ENCODE results near the gene ADCY10.
A peak's percentile ranks its signal among the peaks of the same experiment; 100 is the strongest.

ADCY10 gene

GRCh38 chr1:167795810-167796740, 117.9 kb downstream of the ADCY10 start:
- Histone ChIP-seq H3K4me3 (ENCODE audit: low read length) (no peak overlapping the region), H3K79me2 (ENCODE audit: control insufficient read depth, insufficient read depth, low read length) (no peaks in the 10 kb centered on the region), H2BK15ac (replicated peaks; ENCODE audit: low read depth) (no peak overlapping the region), H3K27ac (ENCODE audit: low read depth, low read length) (peak overlapping the region; percentile 70), H3K79me1 (ENCODE audit: low read length) (peaks cover 4% of the 10 kb centered on the region), H3K56ac (ENCODE audit: low read length) (peak overlapping the region; percentile 46), H3K4me2 (ENCODE audit: low read length) (no peak overlapping the region), H3K27me3 (ENCODE audit: insufficient read depth, low read length, poor library complexity) (no peaks in the 10 kb centered on the region), H4K8ac (ENCODE audit: low read depth, low read length) (no peak overlapping the region), H2BK5ac (ENCODE audit: low read length) (no peak overlapping the region), H2BK120ac (ENCODE audit: low read depth, low read length) (no peak overlapping the region), H4K5ac (ENCODE audit: low read length) (no peak overlapping the region), H3K18ac (ENCODE audit: low read length) (no peak overlapping the region), H3K4ac (ENCODE audit: low read depth, low read length) (no peak overlapping the region), H3K23ac (ENCODE audit: low read length) (peak overlapping the region; percentile 15), H3K36me3 (ENCODE audit: control insufficient read depth, insufficient read depth, low read length) (peaks cover 1% of the 10 kb centered on the region), H3K9ac (ENCODE audit: low read length) (peak overlapping the region; percentile 16), H3K4me1 (ENCODE audit: control insufficient read depth, low read depth, low read length) (peaks cover 8% of the 10 kb centered on the region), H2AK5ac (ENCODE audit: low read length) (no peak overlapping the region)
- peak; percentile 81 for DNase-seq
- no CpG with 5 or more reads among the region's 10 CpGs for WGBS (ENCODE audit: extremely low coverage, insufficient coverage, low lambda C conversion rate)

- Histone ChIP-seq H2AK5ac (ENCODE audit: low read length) (no peak overlapping the region), H3K9ac (ENCODE audit: low read length) (no peak overlapping the region), H3K4me3 (ENCODE audit: low read length) (no peak overlapping the region), H4K5ac (ENCODE audit: low read length) (no peak overlapping the region), H3K18ac (ENCODE audit: low read length) (no peak overlapping the region), H3K79me2 (ENCODE audit: control insufficient read depth, insufficient read depth, low read length) (no peaks in the 10 kb centered on the region), H2BK120ac (ENCODE audit: low read depth, low read length) (no peak overlapping the region), H3K23ac (ENCODE audit: low read length) (no peak overlapping the region), H3K4ac (ENCODE audit: low read depth, low read length) (no peak overlapping the region), H3K36me3 (ENCODE audit: control insufficient read depth, insufficient read depth, low read length) (peaks cover 9% of the 10 kb centered on the region), H3K56ac (ENCODE audit: low read length) (no peak overlapping the region), H3K4me2 (ENCODE audit: low read length) (no peak overlapping the region), H2BK5ac (ENCODE audit: low read length) (no peak overlapping the region), H2BK15ac (replicated peaks; ENCODE audit: low read depth) (no peak overlapping the region), H3K27ac (ENCODE audit: low read depth, low read length) (no peak overlapping the region), H4K8ac (ENCODE audit: low read depth, low read length) (no peak overlapping the region), H3K4me1 (ENCODE audit: control insufficient read depth, low read depth, low read length) (peaks cover 9% of the 10 kb centered on the region), H3K79me1 (ENCODE audit: low read length) (peaks cover 8% of the 10 kb centered on the region), H3K27me3 (ENCODE audit: insufficient read depth, low read length, poor library complexity) (no peaks in the 10 kb centered on the region)
- DNase-seq, result no peak
- no CpG with 5 or more reads among the region's 1 CpG for WGBS (ENCODE audit: extremely low coverage, insufficient coverage, low lambda C conversion rate)
These were observed 119.9 kb downstream of the ADCY10 start for GRCh38 chr1:167794043-167794442.

- no peak overlapping the region for H3K56ac ChIP-seq (ENCODE audit: low read length)
- no peak overlapping the region for H3K27ac ChIP-seq (ENCODE audit: low read depth, low read length)
- WGBS (ENCODE audit: extremely low coverage, insufficient coverage, low lambda C conversion rate), result no CpG with 5 or more reads among the region's 4 CpGs
These were observed 121.8 kb downstream of the ADCY10 start for GRCh38 chr1:167792188-167792565.

GRCh38 chr1:167791281-167792187, 122.4 kb downstream of the ADCY10 start:
- Histone ChIP-seq H3K79me1 (ENCODE audit: low read length) (peaks cover 8% of the 10 kb centered on the region), H3K23ac (ENCODE audit: low read length) (no peak overlapping the region), H3K9ac (ENCODE audit: low read length) (no peak overlapping the region), H3K4me2 (ENCODE audit: low read length) (no peak overlapping the region), H2AK5ac (ENCODE audit: low read length) (no peak overlapping the region), H3K36me3 (ENCODE audit: control insufficient read depth, insufficient read depth, low read length) (peaks cover 9% of the 10 kb centered on the region), H3K27ac (ENCODE audit: low read depth, low read length) (no peak overlapping the region), H4K8ac (ENCODE audit: low read depth, low read length) (no peak overlapping the region), H3K27me3 (ENCODE audit: insufficient read depth, low read length, poor library complexity) (no peaks in the 10 kb centered on the region), H3K18ac (ENCODE audit: low read length) (no peak overlapping the region), H2BK15ac (replicated peaks; ENCODE audit: low read depth) (no peak overlapping the region), H3K79me2 (ENCODE audit: control insufficient read depth, insufficient read depth, low read length) (no peaks in the 10 kb centered on the region), H3K56ac (ENCODE audit: low read length) (no peak overlapping the region), H3K4me3 (ENCODE audit: low read length) (no peak overlapping the region), H3K4ac (ENCODE audit: low read depth, low read length) (no peak overlapping the region), H2BK120ac (ENCODE audit: low read depth, low read length) (no peak overlapping the region), H4K5ac (ENCODE audit: low read length) (no peak overlapping the region), H3K4me1 (ENCODE audit: control insufficient read depth, low read depth, low read length) (peaks cover 9% of the 10 kb centered on the region), H2BK5ac (ENCODE audit: low read length) (no peak overlapping the region)
- DNase-seq, result peak; percentile 79
- no CpG with 5 or more reads among the region's 5 CpGs for WGBS (ENCODE audit: extremely low coverage, insufficient coverage, low lambda C conversion rate)

More at GRCh38 chr1:167792188-167792565, 121.8 kb downstream of the ADCY10 start:
- Histone ChIP-seq H3K4me3 (ENCODE audit: low read length) (no peak overlapping the region), H3K36me3 (ENCODE audit: control insufficient read depth, insufficient read depth, low read length) (peaks cover 9% of the 10 kb centered on the region), H3K23ac (ENCODE audit: low read length) (no peak overlapping the region), H3K4me2 (ENCODE audit: low read length) (no peak overlapping the region), H3K79me1 (ENCODE audit: low read length) (peaks cover 8% of the 10 kb centered on the region), H2BK120ac (ENCODE audit: low read depth, low read length) (no peak overlapping the region), H4K5ac (ENCODE audit: low read length) (no peak overlapping the region), H4K8ac (ENCODE audit: low read depth, low read length) (no peak overlapping the region), H3K27me3 (ENCODE audit: insufficient read depth, low read length, poor library complexity) (no peaks in the 10 kb centered on the region), H3K4me1 (ENCODE audit: control insufficient read depth, low read depth, low read length) (peaks cover 9% of the 10 kb centered on the region), H2BK5ac (ENCODE audit: low read length) (no peak overlapping the region), H2BK15ac (replicated peaks; ENCODE audit: low read depth) (no peak overlapping the region), H3K79me2 (ENCODE audit: control insufficient read depth, insufficient read depth, low read length) (no peaks in the 10 kb centered on the region), H3K4ac (ENCODE audit: low read depth, low read length) (no peak overlapping the region), H3K9ac (ENCODE audit: low read length) (no peak overlapping the region), H3K18ac (ENCODE audit: low read length) (no peak overlapping the region), H2AK5ac (ENCODE audit: low read length) (no peak overlapping the region)
- DNase-seq, result no peak

GRCh38 chr1:167790117-167790516, 123.8 kb downstream of the ADCY10 start:
- H3K27me3 ChIP-seq (ENCODE audit: insufficient read depth, low read length, poor library complexity), result no peaks in the 10 kb centered on the region
- peaks cover 9% of the 10 kb centered on the region for H3K36me3 ChIP-seq (ENCODE audit: control insufficient read depth, insufficient read depth, low read length)
- no peak overlapping the region for H2BK5ac ChIP-seq (ENCODE audit: low read length)
- no peak overlapping the region for H3K4me3 ChIP-seq (ENCODE audit: low read length)
- H3K18ac ChIP-seq (ENCODE audit: low read length), result no peak overlapping the region
- H2BK120ac ChIP-seq (ENCODE audit: low read depth, low read length), result no peak overlapping the region
- no peak overlapping the region for H3K56ac ChIP-seq (ENCODE audit: low read length)
- H3K23ac ChIP-seq (ENCODE audit: low read length), result no peak overlapping the region
- H2AK5ac ChIP-seq (ENCODE audit: low read length), result no peak overlapping the region
- H3K4me1 ChIP-seq (ENCODE audit: control insufficient read depth, low read depth, low read length), result peaks cover 2% of the 10 kb centered on the region
- no peak for DNase-seq
- H3K4ac ChIP-seq (ENCODE audit: low read depth, low read length), result no peak overlapping the region
- H3K79me2 ChIP-seq (ENCODE audit: control insufficient read depth, insufficient read depth, low read length), result no peaks in the 10 kb centered on the region
- H2BK15ac ChIP-seq (replicated peaks; ENCODE audit: low read depth), result no peak overlapping the region
- WGBS (ENCODE audit: extremely low coverage, insufficient coverage, low lambda C conversion rate), result no CpG with 5 or more reads among the region's 5 CpGs
- H3K27ac ChIP-seq (ENCODE audit: low read depth, low read length), result no peak overlapping the region
- H3K4me2 ChIP-seq (ENCODE audit: low read length), result no peak overlapping the region
- no peak overlapping the region for H4K8ac ChIP-seq (ENCODE audit: low read depth, low read length)
- no peak overlapping the region for H4K5ac ChIP-seq (ENCODE audit: low read length)
- peaks cover 11% of the 10 kb centered on the region for H3K79me1 ChIP-seq (ENCODE audit: low read length)
- no peak overlapping the region for H3K9ac ChIP-seq (ENCODE audit: low read length)
